ENCODE data around the gene PDF.
"Not testable (repeated sequence)": the region's sequence is repeated elsewhere in the genome, so short reads cannot be mapped to it uniquely, and the experiment has no call there.

PDF gene

GRCh38 chr16:69313469-69313868, 16.9 kb downstream of the PDF start:
- DNase-seq = no peak

- DNase-seq = no peak
Observed at GRCh38 chr16:69311533-69312387, 18.6 kb downstream of the PDF start.

- DNase-seq = peak; percentile 76 to 89
Observed at GRCh38 chr16:69310653-69311532, 19.5 kb downstream of the PDF start, which contains the start of gene VPS4A. VPS4A (plus strand) TSS chr16:69311350; CDS start chr16:69311512, 162 bp downstream.

GRCh38 chr16:69309316-69309715, 21.1 kb downstream of the PDF start:
- DNase-seq = no peak

- DNase-seq = no peak
Observed at GRCh38 chr16:69307856-69308255, 22.5 kb downstream of the PDF start.

GRCh38 chr16:69307091-69307490, 23.3 kb downstream of the PDF start:
- no peak for DNase-seq

- DNase-seq = no peak
Observed at GRCh38 chr16:69306031-69306430, 24.4 kb downstream of the PDF start.

GRCh38 chr16:69302301-69302700, 28.1 kb downstream of the PDF start:
- no peak for DNase-seq

GRCh38 chr16:69301861-69302260, 28.5 kb downstream of the PDF start:
- DNase-seq = no peak

- no peak for DNase-seq
Observed at GRCh38 chr16:69301187-69301586, 29.2 kb downstream of the PDF start.

GRCh38 chr16:69298261-69298660, 32.1 kb downstream of the PDF start:
- DNase-seq = no peak

GRCh38 chr16:69296771-69297170, 33.6 kb downstream of the PDF start:
- not testable (repeated sequence) for DNase-seq

- no peak for DNase-seq
Observed at GRCh38 chr16:69294051-69294450, 36.3 kb downstream of the PDF start.

- no peak for DNase-seq
Observed at GRCh38 chr16:69293401-69293800, 37.0 kb downstream of the PDF start.

GRCh38 chr16:69291657-69292056, 38.7 kb downstream of the PDF start:
- DNase-seq = not testable (repeated sequence)

- no peak for DNase-seq
Observed at GRCh38 chr16:69286941-69287713, 43.3 kb downstream of the PDF start.

GRCh38 chr16:69285240-69285639, 45.1 kb downstream of the PDF start:
- no peak for DNase-seq

GRCh38 chr16:69283851-69284250, 46.5 kb downstream of the PDF start:
- no peak for DNase-seq

GRCh38 chr16:69277413-69277812, 53.0 kb downstream of the PDF start:
- no peak for DNase-seq
